Activated T-helper 1 cell treated with Interleukin-2 at 50 U/mL for 16 hours (primary cell): Measurements from ENCODE around the gene DHRS1.
"Not testable (repeated sequence)": the region's sequence is repeated elsewhere in the genome, so short reads cannot be mapped to it uniquely, and the experiment has no call there.

ENCODE experiments used
- DNase-seq: peaks from one replicate; pipeline ENCODE4 v3.0.0-alpha.2; 2020; ENCODE audit warnings: low read depth

Gene DHRS1

GRCh38 chr14:24327914-24328313, 28.3 kb upstream of the DHRS1 start:
- not testable (repeated sequence) for DNase-seq

GRCh38 chr14:24327303-24327702, 27.7 kb upstream of the DHRS1 start:
- no peak for DNase-seq

- no peak for DNase-seq
These were observed 26.4 kb upstream of the DHRS1 start for GRCh38 chr14:24325963-24326362.

GRCh38 chr14:24325041-24325530, 25.5 kb upstream of the DHRS1 start:
- DNase-seq, result no peak

- no peak for DNase-seq
These were observed 24.4 kb upstream of the DHRS1 start for GRCh38 chr14:24324024-24324423.

GRCh38 chr14:24323341-24323740, 23.8 kb upstream of the DHRS1 start:
- DNase-seq, result no peak

GRCh38 chr14:24322672-24323071, 23.1 kb upstream of the DHRS1 start:
- no peak for DNase-seq

- DNase-seq, result no peak
These were observed 21.8 kb upstream of the DHRS1 start for GRCh38 chr14:24321212-24321975.

- no peak for DNase-seq
These were observed 17.8 kb upstream of the DHRS1 start for GRCh38 chr14:24317141-24317928.

GRCh38 chr14:24316597-24316950, 17.0 kb upstream of the DHRS1 start:
- no peak for DNase-seq

GRCh38 chr14:24315807-24316596, 16.4 kb upstream of the DHRS1 start:
- DNase-seq, result no peak

- DNase-seq, result no peak
These were observed 15.7 kb upstream of the DHRS1 start for GRCh38 chr14:24315243-24315806.

- DNase-seq, result no peak
These were observed 15.0 kb upstream of the DHRS1 start for GRCh38 chr14:24314377-24315193.

- DNase-seq, result no peak
These were observed 14.3 kb upstream of the DHRS1 start for GRCh38 chr14:24313913-24314312.

GRCh38 chr14:24312736-24313507, 13.3 kb upstream of the DHRS1 start:
- DNase-seq, result no peak

- DNase-seq, result no peak
These were observed 12.4 kb upstream of the DHRS1 start for GRCh38 chr14:24311837-24312615.

- peak; percentile 62 for DNase-seq
These were observed 11.3 kb upstream of the DHRS1 start, which contains the start of gene LTB4R for GRCh38 chr14:24310646-24311604. Gene LTB4R (plus strand): TSS chr14:24311502. CDS start chr14:24315652, 4,150 bp downstream.

GRCh38 chr14:24310265-24310645, 10.7 kb upstream of the DHRS1 start:
- no peak for DNase-seq
